Measurements from ENCODE around the gene TNS4. TPM values are rescaled to one million over a fixed set of nuclear protein-coding genes. Genes with fewer than 3 reads are reported as not detected.
A peak's percentile ranks its signal among the peaks of the same experiment; 100 is the strongest.

The TNS4 gene
- polyA plus RNA-seq, 4 donors, result 3.0 TPM; not detected in 3

DNA sequence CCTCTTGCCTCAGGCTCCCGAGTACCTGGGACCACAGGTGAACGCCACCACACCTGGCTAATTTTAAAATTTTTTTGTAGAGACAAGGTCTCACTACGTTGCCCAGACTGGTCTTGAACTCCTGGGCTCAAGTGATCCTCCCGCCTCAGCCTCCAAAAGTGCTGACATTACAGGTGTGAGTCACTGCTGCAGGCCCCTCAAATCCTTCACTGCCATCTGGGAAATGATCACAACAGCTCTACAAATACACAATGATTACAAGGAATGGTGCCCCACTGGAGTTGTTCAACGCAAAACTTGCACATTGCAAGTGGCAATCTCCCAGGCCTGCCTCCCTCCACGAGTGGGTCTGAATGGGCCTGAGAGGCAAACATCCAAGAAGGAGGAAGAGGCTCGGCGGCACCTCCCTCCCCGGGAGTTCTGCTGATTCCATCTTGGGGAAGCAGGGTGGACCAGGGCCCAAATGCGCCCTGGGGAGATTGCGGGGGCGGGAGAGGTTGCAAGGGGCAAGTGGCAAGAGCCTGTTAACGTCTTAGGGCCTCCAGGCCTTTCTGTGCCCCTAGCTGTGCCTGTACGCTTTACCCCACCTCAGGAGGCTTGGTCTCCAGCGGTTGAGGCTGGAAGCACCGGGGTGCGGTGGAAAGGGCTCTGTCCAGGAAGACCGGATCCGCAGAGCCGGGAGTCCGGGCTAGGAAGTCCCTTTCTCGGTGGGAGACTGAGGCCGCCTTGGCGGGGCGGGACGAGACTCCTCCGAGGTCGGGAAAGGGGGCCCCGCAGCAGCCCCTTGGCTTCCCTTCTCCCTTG lies 58.8 kb downstream of the TNS4 start:
- Histone ChIP-seq H3K4me3 (ENCODE audit: low read depth in 1 of 3, low read length in 3 of 3) (peak overlapping the region; percentile 47 to 67 (median 53)), H3K27me3 (ENCODE audit: control insufficient read depth in 3 of 3, insufficient read depth in 3 of 3, low read length in 3 of 3) (peaks cover 0 to 20% (median 0%) of the 10 kb centered on the region in 3 donors), H3K9me3 (ENCODE audit: control insufficient read depth in 2 of 2, insufficient read depth in 1 of 2, low read depth in 1 of 2, low read length in 1 of 2) (no peaks in the 10 kb centered on the region), H3K27ac (ENCODE audit: low read depth in 1 of 3, low read length in 2 of 3) (peak overlapping the region; percentile 71 to 82 (median 80)), H3K4me1 (ENCODE audit: control insufficient read depth in 3 of 3, insufficient read depth in 2 of 3, low read depth in 1 of 3, low read length in 2 of 3) (peaks cover 0 to 20% (median 5%) of the 10 kb centered on the region in 3 donors), H3K36me3 (ENCODE audit: control insufficient read depth in 3 of 3, insufficient read depth in 2 of 3, low read depth in 1 of 3, low read length in 3 of 3) (peaks cover 0 to 7% (median 0%) of the 10 kb centered on the region in 3 donors)
- no peak for FAIRE-seq
- no peak for DNase-seq
- 39 to 46% (median 43%) methylated on average over 28 to 29 of the region's 29 CpGs for WGBS, 3 donors

DNA sequence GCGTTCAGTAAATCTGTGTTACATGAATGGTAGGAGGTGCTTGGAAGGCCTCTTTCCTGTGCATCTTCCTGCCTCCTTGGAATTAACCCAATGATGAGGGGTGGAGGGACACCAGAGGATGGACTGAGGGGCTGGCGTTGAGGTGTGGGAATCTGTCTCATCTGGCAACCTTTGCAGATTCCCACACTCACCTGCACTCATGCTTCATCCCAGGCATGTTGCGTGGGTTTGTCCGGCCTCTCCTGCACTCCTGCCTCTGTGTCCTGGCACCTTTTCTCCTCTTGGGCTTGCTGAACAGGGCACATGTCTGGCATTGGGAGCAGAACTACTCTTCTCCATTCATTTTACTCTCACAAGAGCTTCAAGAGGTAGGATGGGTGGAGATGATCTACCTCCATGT lies 61.3 kb downstream of the TNS4 start:
- no peak overlapping the region for H3K4me3 ChIP-seq (ENCODE audit: low read depth in 1 of 3, low read length in 3 of 3)
- H3K27me3 ChIP-seq (ENCODE audit: control insufficient read depth in 3 of 3, insufficient read depth in 3 of 3, low read length in 3 of 3), result peaks cover 0 to 17% (median 0%) of the 10 kb centered on the region in 3 donors
- no peak for DNase-seq
- FAIRE-seq, result no peak
- peaks cover 0 to 15% (median 3%) of the 10 kb centered on the region in 3 donors for H3K4me1 ChIP-seq (ENCODE audit: control insufficient read depth in 3 of 3, insufficient read depth in 2 of 3, low read depth in 1 of 3, low read length in 2 of 3)
- no peaks in the 10 kb centered on the region for H3K36me3 ChIP-seq (ENCODE audit: control insufficient read depth in 3 of 3, insufficient read depth in 2 of 3, low read depth in 1 of 3, low read length in 3 of 3)
- H3K9me3 ChIP-seq (ENCODE audit: control insufficient read depth in 2 of 2, insufficient read depth in 1 of 2, low read depth in 1 of 2, low read length in 1 of 2), result no peaks in the 10 kb centered on the region
- 83 to 88% (median 83%) methylated on average over 4 of the region's 4 CpGs for WGBS, 3 donors
- H3K27ac ChIP-seq (ENCODE audit: low read depth in 1 of 3, low read length in 2 of 3), result no peak overlapping the region

DNA sequence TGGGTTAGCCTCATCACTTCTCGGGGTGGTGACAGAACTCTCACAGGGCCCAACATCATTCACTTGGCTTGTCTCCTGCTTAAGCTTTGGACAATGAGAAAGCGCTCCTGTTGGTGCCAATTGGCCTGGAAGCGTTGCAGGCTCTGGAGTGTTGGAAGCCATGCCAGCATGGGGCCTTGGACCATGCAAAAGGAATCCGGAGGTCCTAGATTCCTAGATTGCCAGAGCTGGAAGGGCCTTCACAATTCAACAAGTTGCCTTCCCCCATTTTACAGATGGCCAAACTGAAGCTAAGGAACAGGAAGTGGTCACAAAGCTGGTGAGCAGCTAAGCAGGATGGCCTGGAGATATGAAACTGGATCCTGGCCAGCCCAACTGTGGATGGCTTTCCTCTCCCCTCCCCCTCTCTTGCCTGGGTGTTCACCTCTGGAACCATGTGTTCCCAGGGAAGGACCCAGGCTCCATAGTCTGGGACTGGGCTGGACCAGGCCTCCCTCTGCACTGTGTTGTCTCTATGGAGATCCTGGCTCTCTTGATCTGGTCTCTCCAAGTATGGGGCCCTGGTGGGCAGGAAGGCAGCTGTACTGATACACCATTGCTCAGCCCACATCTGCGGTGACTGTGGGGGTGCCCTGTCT lies 64.2 kb downstream of the TNS4 start:
- Histone ChIP-seq H3K4me1 (ENCODE audit: control insufficient read depth in 3 of 3, insufficient read depth in 2 of 3, low read depth in 1 of 3, low read length in 2 of 3) (no peaks in the 10 kb centered on the region), H3K27ac (ENCODE audit: low read depth in 1 of 3, low read length in 2 of 3) (no peak overlapping the region), H3K27me3 (ENCODE audit: control insufficient read depth in 3 of 3, insufficient read depth in 3 of 3, low read length in 3 of 3) (no peaks in the 10 kb centered on the region), H3K36me3 (ENCODE audit: control insufficient read depth in 3 of 3, insufficient read depth in 2 of 3, low read depth in 1 of 3, low read length in 3 of 3) (no peaks in the 10 kb centered on the region), H3K9me3 (ENCODE audit: control insufficient read depth in 2 of 2, insufficient read depth in 1 of 2, low read depth in 1 of 2, low read length in 1 of 2) (no peaks in the 10 kb centered on the region), H3K4me3 (ENCODE audit: low read depth in 1 of 3, low read length in 3 of 3) (no peak overlapping the region)
- 86 to 88% (median 88%) methylated on average over 5 of the region's 5 CpGs for WGBS, 3 donors
- no peak for DNase-seq
- no peak for FAIRE-seq

DNA sequence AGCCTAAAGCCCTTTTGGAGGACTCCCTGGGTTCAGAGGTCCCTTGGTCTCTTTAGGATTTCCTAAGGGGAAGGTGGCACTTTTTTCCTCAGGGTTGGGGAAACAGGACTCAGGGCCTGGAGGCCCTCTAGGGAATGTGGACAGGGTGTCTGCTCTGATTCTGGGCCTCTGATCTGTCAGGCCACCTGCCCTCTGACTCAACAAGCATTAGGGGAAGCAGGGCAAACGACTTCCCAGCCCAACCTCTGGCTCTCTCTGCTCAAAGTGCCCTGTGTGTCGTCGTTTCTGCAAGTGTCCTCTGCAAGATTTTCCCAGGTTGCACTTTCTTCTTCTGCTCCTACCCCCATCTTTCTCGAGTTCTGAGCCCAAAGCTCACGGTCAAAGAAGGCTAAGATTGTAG lies 64.8 kb downstream of the TNS4 start:
- Histone ChIP-seq H3K27ac (ENCODE audit: low read depth in 1 of 3, low read length in 2 of 3) (no peak overlapping the region), H3K9me3 (ENCODE audit: control insufficient read depth in 2 of 2, insufficient read depth in 1 of 2, low read depth in 1 of 2, low read length in 1 of 2) (no peaks in the 10 kb centered on the region), H3K4me3 (ENCODE audit: low read depth in 1 of 3, low read length in 3 of 3) (no peak overlapping the region), H3K4me1 (ENCODE audit: control insufficient read depth in 3 of 3, insufficient read depth in 2 of 3, low read depth in 1 of 3, low read length in 2 of 3) (no peaks in the 10 kb centered on the region), H3K27me3 (ENCODE audit: control insufficient read depth in 3 of 3, insufficient read depth in 3 of 3, low read length in 3 of 3) (no peaks in the 10 kb centered on the region), H3K36me3 (ENCODE audit: control insufficient read depth in 3 of 3, insufficient read depth in 2 of 3, low read depth in 1 of 3, low read length in 3 of 3) (no peaks in the 10 kb centered on the region)
- DNase-seq (no peak), FAIRE-seq (no peak)
- 67 to 73% (median 70%) methylated on average over 5 of the region's 5 CpGs for WGBS, 3 donors

DNA sequence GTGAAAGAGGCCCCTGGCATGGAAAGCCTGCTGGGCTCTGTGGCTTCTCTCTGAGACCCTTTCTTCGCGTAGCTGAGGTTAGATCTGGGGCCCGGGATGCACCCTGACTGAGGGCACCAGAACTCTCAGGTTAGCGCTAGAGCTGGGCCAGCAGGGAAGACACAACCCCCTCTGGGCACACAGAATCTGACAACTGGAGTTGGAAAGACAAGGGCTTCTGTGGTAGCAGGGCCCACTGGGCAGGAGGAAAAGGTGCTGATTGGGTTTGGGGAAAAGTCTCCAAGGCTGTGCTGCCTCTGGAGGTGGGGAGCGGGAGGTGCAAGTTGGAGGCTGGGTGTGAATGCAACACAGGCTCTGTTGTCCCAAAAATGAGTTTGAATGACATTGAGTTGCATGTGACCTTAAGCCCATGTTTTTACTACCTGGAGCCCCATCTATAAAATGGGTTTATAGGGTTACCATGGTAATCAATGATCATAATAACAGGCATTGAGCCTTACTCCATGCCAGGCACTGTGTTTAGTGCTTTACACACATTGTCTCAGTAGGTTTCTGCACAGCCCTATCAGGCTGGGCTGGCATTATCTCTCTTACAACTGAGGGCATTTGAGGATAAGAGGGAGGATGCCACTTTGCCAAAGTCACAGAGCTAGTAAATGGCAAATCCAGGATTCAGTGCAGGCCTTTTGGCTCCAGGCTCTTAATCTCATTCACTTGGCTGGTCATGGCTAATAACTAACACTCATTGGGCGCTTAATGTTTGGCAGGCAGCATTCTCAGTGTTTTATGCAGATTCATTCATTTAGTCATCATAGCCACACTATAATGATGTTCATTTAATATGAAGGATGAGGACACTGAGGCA lies 67.6 kb downstream of the TNS4 start:
- H3K9me3 ChIP-seq (ENCODE audit: control insufficient read depth in 2 of 2, insufficient read depth in 1 of 2, low read depth in 1 of 2, low read length in 1 of 2), result no peaks in the 10 kb centered on the region
- no peak overlapping the region for H3K4me3 ChIP-seq (ENCODE audit: low read depth in 1 of 3, low read length in 3 of 3)
- H3K4me1 ChIP-seq (ENCODE audit: control insufficient read depth in 3 of 3, insufficient read depth in 2 of 3, low read depth in 1 of 3, low read length in 2 of 3), result no peaks in the 10 kb centered on the region
- H3K27me3 ChIP-seq (ENCODE audit: control insufficient read depth in 3 of 3, insufficient read depth in 3 of 3, low read length in 3 of 3), result no peaks in the 10 kb centered on the region
- 84 to 91% (median 90%) methylated on average over 6 of the region's 6 CpGs for WGBS, 3 donors
- no peak for DNase-seq
- no peaks in the 10 kb centered on the region for H3K36me3 ChIP-seq (ENCODE audit: control insufficient read depth in 3 of 3, insufficient read depth in 2 of 3, low read depth in 1 of 3, low read length in 3 of 3)
- no peak for FAIRE-seq
- H3K27ac ChIP-seq (ENCODE audit: low read depth in 1 of 3, low read length in 2 of 3), result peak overlapping the region in 2 of 3 donors; percentile 60 to 65

DNA sequence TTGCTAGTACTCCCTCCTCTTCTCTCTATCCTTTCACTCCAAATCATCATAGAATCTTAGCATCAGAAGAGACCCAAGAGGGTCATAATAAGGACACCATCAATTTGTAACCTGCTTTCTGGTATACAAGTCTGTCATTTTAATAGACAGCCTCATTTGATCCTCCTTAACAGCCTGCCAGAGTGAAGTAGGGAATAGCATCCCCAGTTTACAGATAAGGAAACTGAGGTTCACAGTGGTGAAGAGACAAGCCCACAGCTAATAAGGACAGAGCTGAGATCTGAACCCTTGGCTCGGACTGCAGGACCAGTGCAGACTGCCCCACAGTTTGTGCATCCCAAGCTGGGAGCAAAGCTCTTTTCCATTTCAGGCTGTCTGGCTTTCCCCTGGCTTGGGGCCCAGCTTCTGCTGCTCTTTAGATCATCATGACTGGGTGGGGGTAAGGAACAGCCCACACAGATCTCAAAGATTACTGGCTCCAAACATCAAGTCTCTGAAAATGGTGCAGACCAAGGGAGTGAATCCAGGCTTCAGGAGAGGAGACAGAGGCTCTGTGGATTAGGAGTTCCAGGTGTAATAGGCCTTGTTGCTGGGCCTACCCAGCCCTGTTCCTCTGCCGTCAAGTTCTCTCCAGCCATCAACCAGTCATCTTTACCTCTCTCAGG lies 68.4 kb downstream of the TNS4 start:
- Histone ChIP-seq H3K4me1 (ENCODE audit: control insufficient read depth in 3 of 3, insufficient read depth in 2 of 3, low read depth in 1 of 3, low read length in 2 of 3) (no peaks in the 10 kb centered on the region), H3K27ac (ENCODE audit: low read depth in 1 of 3, low read length in 2 of 3) (peak overlapping the region in 2 of 3 donors; percentile 60 to 65), H3K36me3 (ENCODE audit: control insufficient read depth in 3 of 3, insufficient read depth in 2 of 3, low read depth in 1 of 3, low read length in 3 of 3) (no peaks in the 10 kb centered on the region), H3K27me3 (ENCODE audit: control insufficient read depth in 3 of 3, insufficient read depth in 3 of 3, low read length in 3 of 3) (no peaks in the 10 kb centered on the region), H3K9me3 (ENCODE audit: control insufficient read depth in 2 of 2, insufficient read depth in 1 of 2, low read depth in 1 of 2, low read length in 1 of 2) (no peaks in the 10 kb centered on the region), H3K4me3 (ENCODE audit: low read depth in 1 of 3, low read length in 3 of 3) (no peak overlapping the region)
- FAIRE-seq (no peak), DNase-seq (peak in 1 of 2 donors; percentile 36)
- WGBS, 3 donors, result 62 to 74% (median 68%) methylated on average over 2 of the region's 2 CpGs

DNA sequence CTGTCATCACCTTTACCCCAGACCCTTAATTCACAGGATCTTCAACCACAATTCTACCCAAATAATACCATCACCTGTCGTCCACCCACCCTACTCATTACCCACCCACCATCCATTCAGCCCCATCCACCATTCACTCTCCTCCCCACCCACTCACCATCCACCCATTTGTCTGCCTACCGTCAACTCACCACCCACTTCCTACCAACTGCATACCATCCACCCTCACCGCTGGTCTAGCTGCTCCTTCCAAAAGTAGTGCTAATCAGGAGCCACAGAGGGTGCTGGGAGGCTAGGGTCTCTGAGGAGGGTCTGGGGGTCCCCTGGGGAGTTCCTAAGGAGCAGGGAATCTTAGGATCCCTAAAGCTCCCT lies 70.2 kb downstream of the TNS4 start:
- no peaks in the 10 kb centered on the region for H3K27me3 ChIP-seq (ENCODE audit: control insufficient read depth in 3 of 3, insufficient read depth in 3 of 3, low read length in 3 of 3)
- no peak overlapping the region for H3K27ac ChIP-seq (ENCODE audit: low read depth in 1 of 3, low read length in 2 of 3)
- DNase-seq (no peak), FAIRE-seq (no peak)
- H3K36me3 ChIP-seq (ENCODE audit: control insufficient read depth in 3 of 3, insufficient read depth in 2 of 3, low read depth in 1 of 3, low read length in 3 of 3), result no peaks in the 10 kb centered on the region
- H3K9me3 ChIP-seq (ENCODE audit: control insufficient read depth in 2 of 2, insufficient read depth in 1 of 2, low read depth in 1 of 2, low read length in 1 of 2), result no peaks in the 10 kb centered on the region
- no peaks in the 10 kb centered on the region for H3K4me1 ChIP-seq (ENCODE audit: control insufficient read depth in 3 of 3, insufficient read depth in 2 of 3, low read depth in 1 of 3, low read length in 2 of 3)
- no peak overlapping the region for H3K4me3 ChIP-seq (ENCODE audit: low read depth in 1 of 3, low read length in 3 of 3)
- WGBS, 3 donors, result 89 to 96% (median 91%) methylated on average over 3 of the region's 3 CpGs
